ENCODE measurements around the gene SDHB.

Gene SDHB

GRCh38 chr1:17053685-17054410, at the start of gene SDHB:
Gene SDHB, minus strand, starts transcription at chr1:17054032. Its CDS starts 13 bp downstream, at chr1:17054019.
- peak within 1 kb of the TSS; percentile 72 for H3K4me3 ChIP-seq
- H3K27me3 ChIP-seq (ENCODE audit: low read depth), result no peaks in the 10 kb centered on the region
- in situ Hi-C loops (cut with MboI; ENCODE audit: low sequenced_read_pairs), result loop anchor here (5.0 kb wide), 1 partner anchor 97 kb away; no protein-coding TSS in a partner anchor
- DNase-seq (ENCODE audit: low spot score in 2 of 2), result peak; percentile 95 to 99
- no peaks in the 10 kb centered on the region for H3K9me3 ChIP-seq
- H3K36me3 ChIP-seq (replicated peaks), result peaks cover 14% of the 10 kb centered on the region
- peaks cover 14% of the 10 kb centered on the region for H3K4me1 ChIP-seq

GRCh38 chr1:17102232-17102631, 48.4 kb upstream of the SDHB start:
- DNase-seq (ENCODE audit: low spot score in 2 of 2), result no peak
- H3K4me3 ChIP-seq, result no peak overlapping the region
- H3K27me3 ChIP-seq (ENCODE audit: low read depth), result no peaks in the 10 kb centered on the region; the same call in 1 of the 2 replicates
- no peaks in the 10 kb centered on the region for H3K36me3 ChIP-seq (replicated peaks)
- no peaks in the 10 kb centered on the region for H3K4me1 ChIP-seq
- no peaks in the 10 kb centered on the region for H3K9me3 ChIP-seq
- in situ Hi-C loops (cut with MboI; ENCODE audit: low sequenced_read_pairs), result no loop called here

GRCh38 chr1:17101261-17101660, 47.4 kb upstream of the SDHB start:
- DNase-seq (ENCODE audit: low spot score in 2 of 2), result no peak
- H3K36me3 ChIP-seq (replicated peaks), result no peaks in the 10 kb centered on the region
- H3K9me3 ChIP-seq, result no peaks in the 10 kb centered on the region
- no peaks in the 10 kb centered on the region for H3K4me1 ChIP-seq
- no peak overlapping the region for H3K4me3 ChIP-seq
- H3K27me3 ChIP-seq (ENCODE audit: low read depth), result no peaks in the 10 kb centered on the region; the same call in 1 of the 2 replicates
- in situ Hi-C loops (cut with MboI; ENCODE audit: low sequenced_read_pairs), result no loop called here

- in situ Hi-C loops (cut with MboI; ENCODE audit: low sequenced_read_pairs), result no loop called here
- Histone ChIP-seq H3K9me3 (no peaks in the 10 kb centered on the region), H3K27me3 (ENCODE audit: low read depth) (peaks cover 2% of the 10 kb centered on the region; the same call in 1 of the 2 replicates), H3K36me3 (replicated peaks) (no peaks in the 10 kb centered on the region), H3K4me3 (no peak overlapping the region), H3K4me1 (no peaks in the 10 kb centered on the region)
- no peak for DNase-seq (ENCODE audit: low spot score in 2 of 2)
Observed at GRCh38 chr1:17099616-17100340, 45.9 kb upstream of the SDHB start.

- Histone ChIP-seq H3K9me3 (no peaks in the 10 kb centered on the region), H3K4me3 (no peak overlapping the region), H3K36me3 (replicated peaks) (no peaks in the 10 kb centered on the region), H3K27me3 (ENCODE audit: low read depth) (peaks cover 2% of the 10 kb centered on the region; the same call in 1 of the 2 replicates), H3K4me1 (no peaks in the 10 kb centered on the region)
- in situ Hi-C loops (cut with MboI; ENCODE audit: low sequenced_read_pairs), result no loop called here
- DNase-seq (ENCODE audit: low spot score in 2 of 2), result no peak
Observed at GRCh38 chr1:17098446-17099317, 44.9 kb upstream of the SDHB start.

GRCh38 chr1:17097787-17098186, 44.0 kb upstream of the SDHB start:
- H3K36me3 ChIP-seq (replicated peaks), result no peaks in the 10 kb centered on the region
- no peak for DNase-seq (ENCODE audit: low spot score in 2 of 2)
- no peaks in the 10 kb centered on the region for H3K9me3 ChIP-seq
- H3K27me3 ChIP-seq (ENCODE audit: low read depth), result peaks cover 2% of the 10 kb centered on the region; the same call in 1 of the 2 replicates
- H3K4me3 ChIP-seq, result no peak overlapping the region
- no peaks in the 10 kb centered on the region for H3K4me1 ChIP-seq
- in situ Hi-C loops (cut with MboI; ENCODE audit: low sequenced_read_pairs), result no loop called here

GRCh38 chr1:17097147-17097546, 43.3 kb upstream of the SDHB start:
- no peak for DNase-seq (ENCODE audit: low spot score in 2 of 2)
- Histone ChIP-seq H3K4me3 (no peak overlapping the region), H3K27me3 (ENCODE audit: low read depth) (peaks cover 2% of the 10 kb centered on the region; the same call in 1 of the 2 replicates), H3K36me3 (replicated peaks) (no peaks in the 10 kb centered on the region), H3K9me3 (no peaks in the 10 kb centered on the region), H3K4me1 (no peaks in the 10 kb centered on the region)
- in situ Hi-C loops (cut with MboI; ENCODE audit: low sequenced_read_pairs), result no loop called here

GRCh38 chr1:17096584-17096983, 42.8 kb upstream of the SDHB start:
- no peaks in the 10 kb centered on the region for H3K9me3 ChIP-seq
- no peaks in the 10 kb centered on the region for H3K36me3 ChIP-seq (replicated peaks)
- no peaks in the 10 kb centered on the region for H3K4me1 ChIP-seq
- no peak for DNase-seq (ENCODE audit: low spot score in 2 of 2)
- in situ Hi-C loops (cut with MboI; ENCODE audit: low sequenced_read_pairs), result no loop called here
- H3K4me3 ChIP-seq, result no peak overlapping the region
- H3K27me3 ChIP-seq (ENCODE audit: low read depth), result peaks cover 2% of the 10 kb centered on the region; the same call in 1 of the 2 replicates

GRCh38 chr1:17095141-17095540, 41.3 kb upstream of the SDHB start:
- Histone ChIP-seq H3K4me1 (no peaks in the 10 kb centered on the region), H3K36me3 (replicated peaks) (no peaks in the 10 kb centered on the region), H3K27me3 (ENCODE audit: low read depth) (peaks cover 2% of the 10 kb centered on the region; the same call in 1 of the 2 replicates), H3K9me3 (no peaks in the 10 kb centered on the region), H3K4me3 (no peak overlapping the region)
- no peak for DNase-seq (ENCODE audit: low spot score in 2 of 2)
- in situ Hi-C loops (cut with MboI; ENCODE audit: low sequenced_read_pairs), result no loop called here

GRCh38 chr1:17094664-17095063, 40.8 kb upstream of the SDHB start:
- H3K27me3 ChIP-seq (ENCODE audit: low read depth), result peaks cover 2% of the 10 kb centered on the region; the same call in 1 of the 2 replicates
- no peak overlapping the region for H3K4me3 ChIP-seq
- in situ Hi-C loops (cut with MboI; ENCODE audit: low sequenced_read_pairs), result no loop called here
- H3K36me3 ChIP-seq (replicated peaks), result no peaks in the 10 kb centered on the region
- no peaks in the 10 kb centered on the region for H3K9me3 ChIP-seq
- H3K4me1 ChIP-seq, result no peaks in the 10 kb centered on the region
- no peak for DNase-seq (ENCODE audit: low spot score in 2 of 2)

GRCh38 chr1:17093822-17094393, 40.1 kb upstream of the SDHB start:
- H3K36me3 ChIP-seq (replicated peaks), result no peaks in the 10 kb centered on the region
- in situ Hi-C loops (cut with MboI; ENCODE audit: low sequenced_read_pairs), result no loop called here
- H3K27me3 ChIP-seq (ENCODE audit: low read depth), result peaks cover 2% of the 10 kb centered on the region; the same call in 1 of the 2 replicates

GRCh38 chr1:17091252-17091651, 37.4 kb upstream of the SDHB start:
- peaks cover 2% of the 10 kb centered on the region; the same call in 1 of the 2 replicates for H3K27me3 ChIP-seq (ENCODE audit: low read depth)
- no peaks in the 10 kb centered on the region for H3K9me3 ChIP-seq
- no peaks in the 10 kb centered on the region for H3K36me3 ChIP-seq (replicated peaks)
- in situ Hi-C loops (cut with MboI; ENCODE audit: low sequenced_read_pairs), result no loop called here
- no peak overlapping the region for H3K4me3 ChIP-seq
- DNase-seq (ENCODE audit: low spot score in 2 of 2), result no peak
- H3K4me1 ChIP-seq, result no peaks in the 10 kb centered on the region

More at GRCh38 chr1:17093822-17094393, 40.1 kb upstream of the SDHB start:
- no peak overlapping the region for H3K4me3 ChIP-seq
- no peaks in the 10 kb centered on the region for H3K9me3 ChIP-seq
- H3K4me1 ChIP-seq, result no peaks in the 10 kb centered on the region
- DNase-seq (ENCODE audit: low spot score in 2 of 2), result no peak

GRCh38 chr1:17089506-17089905, 35.7 kb upstream of the SDHB start:
- Histone ChIP-seq H3K36me3 (replicated peaks) (no peaks in the 10 kb centered on the region), H3K9me3 (no peaks in the 10 kb centered on the region), H3K4me1 (no peaks in the 10 kb centered on the region), H3K27me3 (ENCODE audit: low read depth) (no peaks in the 10 kb centered on the region), H3K4me3 (no peak overlapping the region)
- in situ Hi-C loops (cut with MboI; ENCODE audit: low sequenced_read_pairs), result no loop called here
- DNase-seq (ENCODE audit: low spot score in 2 of 2), result no peak

All from HAP-1 (cell line).